Endothelial cell of umbilical vein (primary cell): Measurements from ENCODE around the gene TBC1D16. TPM values are rescaled to one million over a fixed set of nuclear protein-coding genes. Genes with fewer than 3 reads are reported as not detected.

Experiments
- BruUV-seq: library from RNA; stranded (reverse); fragments of 400-500 nt; replicated peaks from 2 replicates; lab custom pipeline; 2021; lab: Mats Ljungman, UMichigan
- CTCF ChIA-PET: fragments of 300-600, 350-600 bp; sonication (Branson Sonifier 250); formaldehyde crosslinking; loops from one replicate; lab custom pipeline; 2021; ENCODE audit warnings: antibody characterized with exemption, inconsistent platforms; lab: Charles Lee
- POLR2A ChIA-PET: fragments of 300-600, 350-600 bp; sonication (Branson Sonifier 250); formaldehyde crosslinking; loops from one replicate; lab custom pipeline; 2021; ENCODE audit warnings: antibody characterized with exemption, inconsistent platforms; lab: Charles Lee
- DNase-seq: peaks from one replicate; pipeline ENCODE4 v3.0.0-alpha.2; 2011; ENCODE audit warnings: low read depth, low spot score
- FAIRE-seq: peaks from 2 replicates; lab custom pipeline; 2011; peaks lifted over from hg19 to GRCh38; lab: Jason Lieb, UNC
- H2AFZ ChIP-seq: 2 replicates; pipeline ENCODE4 v1.6.0; 2012; ENCODE audit warnings: low read depth, low read length, control low read depth, inconsistent platforms
- H3K27ac ChIP-seq: 2 replicates; pipeline ENCODE4 v1.5.1; 2011; ENCODE audit warnings: low read depth, mild to moderate bottlenecking, control low read depth, low read length, moderate library complexity; ENCODE audit not compliant: insufficient read depth
- H3K27me3 ChIP-seq, 2 experiments: 2 replicates each; pipeline versions ENCODE4 v1.6.0 to v1.6.1; 2011; ENCODE audit warnings: low read length in 2 of 2, mixed read lengths in 1 of 2; ENCODE audit not compliant: control insufficient read depth in 2 of 2, insufficient read depth in 2 of 2
- H3K36me3 ChIP-seq, 2 experiments: 2 replicates in 1 of 2; 3 replicates in 1 of 2; pipeline ENCODE4 v1.5.1; 2011; ENCODE audit warnings: low read length in 2 of 2, mild to moderate bottlenecking in 1 of 2, moderate library complexity in 1 of 2; ENCODE audit not compliant: control insufficient read depth in 2 of 2, insufficient read depth in 2 of 2; ENCODE audit errors: extremely low read depth in 1 of 2
- H3K4me1 ChIP-seq: 3 replicates; pipeline ENCODE4 v1.5.1; 2011; ENCODE audit warnings: mild to moderate bottlenecking, low read length; ENCODE audit not compliant: control insufficient read depth, insufficient read depth; ENCODE audit errors: extremely low read depth
- H3K4me2 ChIP-seq: 2 replicates; pipeline ENCODE4 v1.6.1; 2011; ENCODE audit warnings: low read length, control low read depth, mixed read lengths; ENCODE audit not compliant: insufficient read depth
- H3K4me3 ChIP-seq, 3 experiments: fragments of 200-600 bp in 1 of 3; sonication (generic), shearing (Covaris generic) in 1 of 3; replicated peaks in 1 of 3; 2 replicates each; pipeline ENCODE4 v1.5.1; 2011 to 2016; ENCODE audit warnings: control low read depth in 3 of 3, low read length in 3 of 3, mild to moderate bottlenecking in 2 of 3, inconsistent platforms in 1 of 3, low read depth in 1 of 3, moderate library complexity in 1 of 3; ENCODE audit not compliant: insufficient read depth in 1 of 3
- H3K79me2 ChIP-seq: 2 replicates; pipeline ENCODE4 v1.6.0; 2012; ENCODE audit warnings: low read length, inconsistent platforms; ENCODE audit not compliant: control insufficient read depth, insufficient read depth
- H3K9ac ChIP-seq: replicated peaks from 2 replicates; pipeline ENCODE3; 2011; ENCODE audit warnings: low read length, control low read depth; ENCODE audit not compliant: insufficient read depth; ENCODE audit errors: extremely low read depth
- H3K9me1 ChIP-seq: replicated peaks from 3 replicates; pipeline ENCODE4 v1.6.0; 2011; ENCODE audit warnings: mild to moderate bottlenecking, low read length; ENCODE audit not compliant: control insufficient read depth, insufficient read depth; ENCODE audit errors: extremely low read depth
- H3K9me3 ChIP-seq: replicated peaks from 2 replicates; pipeline ENCODE4 v1.5.1; 2012; ENCODE audit warnings: low read length, inconsistent platforms; ENCODE audit not compliant: control insufficient read depth, insufficient read depth
- H4K20me1 ChIP-seq: replicated peaks from 2 replicates; pipeline ENCODE3; 2011; ENCODE audit warnings: mild to moderate bottlenecking, low read length; ENCODE audit not compliant: control insufficient read depth, insufficient read depth; ENCODE audit errors: extremely low read depth
- EZH2 ChIP-seq: IDR thresholded peaks from 2 replicates; pipeline ENCODE4 v1.6.1; 2012; ENCODE audit warnings: borderline replicate concordance, low read depth, mild to moderate bottlenecking, moderate library complexity, low read length, inconsistent platforms; ENCODE audit not compliant: severe bottlenecking
- FOS ChIP-seq: IDR thresholded peaks from 2 replicates; pipeline ENCODE4 v1.6.1; 2011; ENCODE audit warnings: mild to moderate bottlenecking, low read length, moderate library complexity, borderline replicate concordance; ENCODE audit not compliant: insufficient read depth
- JUN ChIP-seq: IDR thresholded peaks from 2 replicates; pipeline ENCODE4 v1.6.1; 2011; ENCODE audit warnings: borderline replicate concordance, low read depth; ENCODE audit not compliant: insufficient read length, insufficient read depth
- POLR2A ChIP-seq: IDR thresholded peaks from 2 replicates; pipeline ENCODE4 v1.6.1; 2012; ENCODE audit warnings: low read depth, mild to moderate bottlenecking, control low read depth, low read length
- dilution Hi-C: fragments of 300-500 bp; cut with MboI; formaldehyde crosslinking; loops from one replicate; pipeline ENCODE4 v1.15.0; 2019; ENCODE audit warnings: low sequenced_read_pairs; ENCODE audit not compliant: extremely low pct_ligation_motif_present
- intact Hi-C: fragments of 100-400 bp; cut with micrococcal nuclease; formaldehyde crosslinking; loops from one replicate; pipeline ENCODE4 v1.10.0; 2022
- polyA plus RNA-seq, 4 experiments: library from polyadenylated mRNA; depleted of rRNA in 3 of 4; stranded (reverse) in 3 of 4; unstranded in 1 of 4; fragments of >200 nt; gene quantifications; 2 replicates each; pipeline versions ENCODE4 v1.2.1 to v1.2.3, GENCODE V29; 2011 to 2012; ENCODE audit warnings: missing spikeins in 1 of 4
- total RNA-seq: library from RNA; stranded (reverse); gene quantifications from 2 replicates; pipeline ENCODE4 v1.2.3, GENCODE V29; 2021
- TF ChIP-seq, protein P1 (sequence below): IDR thresholded peaks from 2 replicates; pipeline ENCODE4 v1.6.1; 2011; ENCODE audit not compliant: insufficient read depth, insufficient read length

The TBC1D16 gene
- total and polyA plus RNA-seq, 2 donors (not counting 3 experiments of a cell fraction or from before 2014, with no cell fraction given) = 12.9 to 48.6 TPM

DNA sequence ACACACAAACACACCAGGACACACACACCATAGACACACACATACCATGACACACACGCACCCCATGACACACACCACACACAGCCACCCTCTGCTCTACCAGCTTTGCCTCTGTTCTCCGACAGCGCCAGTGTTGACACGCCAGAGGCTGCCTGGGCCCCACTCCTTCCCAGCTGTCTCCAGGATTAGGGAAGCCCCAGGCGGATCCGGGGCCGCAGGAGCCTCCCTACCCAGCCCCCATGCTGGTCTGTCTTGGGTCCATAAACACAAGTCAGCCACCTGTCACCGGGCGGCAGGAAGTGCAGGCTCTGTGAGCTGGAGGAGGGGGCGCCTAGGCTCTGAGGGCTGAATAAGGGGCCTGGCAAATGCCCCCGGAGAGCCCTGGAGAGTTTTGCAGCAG, 10.5 kb downstream of the TBC1D16 start:
- Histone ChIP-seq H3K27me3 (no peaks in the 10 kb centered on the region), H3K4me3 (no peak overlapping the region), H3K79me2 (peaks cover 32% of the 10 kb centered on the region), H3K36me3 (no peaks in the 10 kb centered on the region), H3K9me3 (no peaks in the 10 kb centered on the region), H3K4me1 (peaks cover 10% of the 10 kb centered on the region), H3K27ac (no peak overlapping the region), H2AFZ (no peak overlapping the region), H3K4me2 (no peak overlapping the region), H4K20me1 (no peaks in the 10 kb centered on the region), H3K9me1 (no peaks in the 10 kb centered on the region), H3K9ac (no peak overlapping the region)
- TF ChIP-seq FOS (no peak), JUN (no peak), EZH2 (no peak), POLR2A (no peak)
- ChIA-PET CTCF (interaction anchor here (5.1 kb wide), 1 partner anchor 16 kb away, joined by 23 read pairs; no protein-coding TSS in a partner anchor), POLR2A (no interaction called here)
- dilution Hi-C loops = no loop called here
- FAIRE-seq (no peak), DNase-seq (no peak)
- BruUV-seq = no TSS peak
- intact Hi-C loops = no loop called here

GRCh38 chr17:80024206-80024972, 11.3 kb downstream of the TBC1D16 start:
- DNase-seq (no peak), FAIRE-seq (peak; percentile 82)
- Histone ChIP-seq H3K36me3 (no peaks in the 10 kb centered on the region), H3K9me3 (no peaks in the 10 kb centered on the region), H2AFZ (no peak overlapping the region), H3K79me2 (peaks cover 31% of the 10 kb centered on the region), H3K27ac (no peak overlapping the region), H4K20me1 (no peaks in the 10 kb centered on the region), H3K27me3 (no peaks in the 10 kb centered on the region), H3K4me1 (peaks cover 7% of the 10 kb centered on the region), H3K4me3 (no peak overlapping the region), H3K4me2 (no peak overlapping the region), H3K9me1 (no peaks in the 10 kb centered on the region), H3K9ac (no peak overlapping the region)
- no TSS peak for BruUV-seq
- ChIA-PET CTCF (interaction anchor here (1.7 to 5.1 kb wide), 2 partner anchors 16 kb away, joined by 6 to 23 read pairs; no protein-coding TSS in a partner anchor), POLR2A (no interaction called here)
- intact Hi-C loops = no loop called here
- dilution Hi-C loops = no loop called here
- TF ChIP-seq FOS = no peak
- peak; percentile 16 for TF ChIP-seq POLR2A
- TF ChIP-seq, protein P1, sequence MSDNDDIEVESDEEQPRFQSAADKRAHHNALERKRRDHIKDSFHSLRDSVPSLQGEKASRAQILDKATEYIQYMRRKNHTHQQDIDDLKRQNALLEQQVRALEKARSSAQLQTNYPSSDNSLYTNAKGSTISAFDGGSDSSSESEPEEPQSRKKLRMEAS = no peak
